ENCODE data around the gene GMDS. TPM values are rescaled to one million over a fixed set of nuclear protein-coding genes. Genes with fewer than 3 reads are reported as not detected.
"Not testable (repeated sequence)": the region's sequence is repeated elsewhere in the genome, so short reads cannot be mapped to it uniquely, and the experiment has no call there.

Gene GMDS
- total RNA-seq, 1 donor from 2014 or later, result 30.1 TPM

DNA sequence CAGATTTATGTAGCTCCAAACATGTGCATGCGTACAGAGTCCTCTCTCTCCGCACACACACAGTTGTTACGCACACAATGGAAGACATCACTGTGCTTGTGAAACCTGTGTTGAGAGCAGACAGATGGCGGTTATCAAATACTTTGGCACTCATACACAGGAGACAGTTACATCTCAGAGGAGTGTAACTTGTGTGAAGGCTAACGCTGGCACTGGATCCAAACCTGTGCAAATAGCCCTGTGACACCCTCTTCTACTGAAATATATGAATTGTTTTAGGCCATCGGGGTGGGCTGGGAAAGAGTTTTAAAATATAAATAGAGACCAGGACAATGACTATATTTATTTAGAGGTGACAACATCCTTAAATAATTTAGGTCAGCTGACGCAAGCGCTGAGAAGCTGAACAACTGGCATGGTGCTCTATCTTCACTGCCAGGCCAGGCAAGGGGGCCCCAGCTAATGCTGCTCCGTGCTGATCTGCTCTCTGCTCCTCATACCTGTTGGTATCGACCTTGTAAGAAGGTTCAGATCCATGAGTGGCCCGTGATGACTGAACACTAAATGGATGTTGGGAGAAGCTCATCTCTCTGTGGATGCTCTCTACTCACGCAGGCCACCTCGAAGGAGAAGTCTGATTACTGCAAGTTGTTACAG lies 566.2 kb downstream of the GMDS start:
- TF ChIP-seq, protein P1, sequence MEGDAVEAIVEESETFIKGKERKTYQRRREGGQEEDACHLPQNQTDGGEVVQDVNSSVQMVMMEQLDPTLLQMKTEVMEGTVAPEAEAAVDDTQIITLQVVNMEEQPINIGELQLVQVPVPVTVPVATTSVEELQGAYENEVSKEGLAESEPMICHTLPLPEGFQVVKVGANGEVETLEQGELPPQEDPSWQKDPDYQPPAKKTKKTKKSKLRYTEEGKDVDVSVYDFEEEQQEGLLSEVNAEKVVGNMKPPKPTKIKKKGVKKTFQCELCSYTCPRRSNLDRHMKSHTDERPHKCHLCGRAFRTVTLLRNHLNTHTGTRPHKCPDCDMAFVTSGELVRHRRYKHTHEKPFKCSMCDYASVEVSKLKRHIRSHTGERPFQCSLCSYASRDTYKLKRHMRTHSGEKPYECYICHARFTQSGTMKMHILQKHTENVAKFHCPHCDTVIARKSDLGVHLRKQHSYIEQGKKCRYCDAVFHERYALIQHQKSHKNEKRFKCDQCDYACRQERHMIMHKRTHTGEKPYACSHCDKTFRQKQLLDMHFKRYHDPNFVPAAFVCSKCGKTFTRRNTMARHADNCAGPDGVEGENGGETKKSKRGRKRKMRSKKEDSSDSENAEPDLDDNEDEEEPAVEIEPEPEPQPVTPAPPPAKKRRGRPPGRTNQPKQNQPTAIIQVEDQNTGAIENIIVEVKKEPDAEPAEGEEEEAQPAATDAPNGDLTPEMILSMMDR (IDR thresholded peaks at IDR 0.05), result no peak
- CTCF ChIA-PET, result no interaction called here

DNA sequence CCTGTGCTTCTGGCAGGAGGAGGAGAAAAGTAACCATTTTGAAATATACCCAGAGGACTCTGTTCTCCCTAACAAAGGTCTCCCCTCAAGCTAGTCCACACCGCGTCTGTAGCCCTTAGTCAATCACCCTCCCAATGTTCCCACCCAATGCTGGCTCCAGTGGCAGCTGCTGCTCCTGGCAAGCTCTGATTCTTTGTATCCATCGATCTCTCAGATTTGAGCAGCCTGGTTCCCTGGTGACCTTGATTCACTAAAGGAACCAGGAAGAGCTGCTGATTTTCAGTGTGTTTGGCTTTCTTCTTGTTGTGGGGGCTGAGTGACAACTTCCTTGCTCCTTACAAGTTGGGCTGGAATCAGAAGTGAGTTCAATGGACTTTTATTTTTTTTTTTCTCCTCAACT lies 567.2 kb downstream of the GMDS start:
- no peaks in the 10 kb centered on the region for H3K36me3 Mint-ChIP-seq (ENCODE audit: low read depth)
- TF ChIP-seq, protein P1 (IDR thresholded peaks at IDR 0.05), result no peak
- no peaks in the 10 kb centered on the region for H3K4me1 Mint-ChIP-seq
- DNase-seq (no peak), ATAC-seq (ENCODE audit: low read depth) (no peak)
- no peak overlapping the region for H3K4me3 Mint-ChIP-seq
- no peaks in the 10 kb centered on the region for H3K9me3 Mint-ChIP-seq
- CTCF ChIA-PET, result no interaction called here
- no peaks in the 10 kb centered on the region for H3K27me3 Mint-ChIP-seq
- H3K27ac Mint-ChIP-seq, result no peak overlapping the region
- intact Hi-C loops (cut with micrococcal nuclease), result no loop called here
- POLR2A ChIA-PET, result no interaction called here

More for the DNA sequence above, 566.2 kb downstream of the GMDS start:
- POLR2A ChIA-PET, result no interaction called here
- Mint-ChIP-seq H3K9me3 (no peaks in the 10 kb centered on the region), H3K36me3 (ENCODE audit: low read depth) (no peaks in the 10 kb centered on the region), H3K4me3 (no peak overlapping the region), H3K27me3 (no peaks in the 10 kb centered on the region), H3K4me1 (no peaks in the 10 kb centered on the region), H3K27ac (no peak overlapping the region)
- intact Hi-C loops (cut with micrococcal nuclease), result no loop called here
- no peak for DNase-seq
- no peak for ATAC-seq (ENCODE audit: low read depth)

DNA sequence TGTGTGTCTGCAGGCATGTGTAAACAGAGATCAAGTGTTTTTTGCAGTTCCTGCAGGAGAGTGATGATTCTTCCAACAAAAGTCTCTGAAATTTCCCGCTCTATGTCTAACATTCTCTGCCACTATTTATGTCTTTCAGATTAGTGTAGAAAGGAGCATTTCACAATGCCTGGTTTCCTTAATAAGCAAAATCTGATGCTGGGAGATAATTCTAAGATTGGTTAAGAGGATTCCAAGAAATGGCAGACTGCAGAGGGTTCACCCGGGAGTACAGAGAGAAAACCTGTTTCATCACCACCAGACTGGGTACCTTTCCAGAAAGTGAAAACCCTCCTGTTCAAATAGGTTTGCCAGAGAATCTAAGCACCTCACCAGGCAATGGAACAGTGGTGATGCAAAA lies 573.0 kb downstream of the GMDS start:
- TF ChIP-seq, protein P1 (IDR thresholded peaks at IDR 0.05), result no peak
- no peak overlapping the region for H3K4me3 Mint-ChIP-seq
- no peaks in the 10 kb centered on the region for H3K27me3 Mint-ChIP-seq
- ChIA-PET POLR2A (no interaction called here), CTCF (no interaction called here)
- intact Hi-C loops (cut with micrococcal nuclease), result no loop called here
- H3K9me3 Mint-ChIP-seq, result no peaks in the 10 kb centered on the region
- ATAC-seq (ENCODE audit: low read depth), result no peak
- H3K27ac Mint-ChIP-seq, result no peak overlapping the region
- H3K36me3 Mint-ChIP-seq (ENCODE audit: low read depth), result no peaks in the 10 kb centered on the region
- no peaks in the 10 kb centered on the region for H3K4me1 Mint-ChIP-seq
- no peak for DNase-seq

DNA sequence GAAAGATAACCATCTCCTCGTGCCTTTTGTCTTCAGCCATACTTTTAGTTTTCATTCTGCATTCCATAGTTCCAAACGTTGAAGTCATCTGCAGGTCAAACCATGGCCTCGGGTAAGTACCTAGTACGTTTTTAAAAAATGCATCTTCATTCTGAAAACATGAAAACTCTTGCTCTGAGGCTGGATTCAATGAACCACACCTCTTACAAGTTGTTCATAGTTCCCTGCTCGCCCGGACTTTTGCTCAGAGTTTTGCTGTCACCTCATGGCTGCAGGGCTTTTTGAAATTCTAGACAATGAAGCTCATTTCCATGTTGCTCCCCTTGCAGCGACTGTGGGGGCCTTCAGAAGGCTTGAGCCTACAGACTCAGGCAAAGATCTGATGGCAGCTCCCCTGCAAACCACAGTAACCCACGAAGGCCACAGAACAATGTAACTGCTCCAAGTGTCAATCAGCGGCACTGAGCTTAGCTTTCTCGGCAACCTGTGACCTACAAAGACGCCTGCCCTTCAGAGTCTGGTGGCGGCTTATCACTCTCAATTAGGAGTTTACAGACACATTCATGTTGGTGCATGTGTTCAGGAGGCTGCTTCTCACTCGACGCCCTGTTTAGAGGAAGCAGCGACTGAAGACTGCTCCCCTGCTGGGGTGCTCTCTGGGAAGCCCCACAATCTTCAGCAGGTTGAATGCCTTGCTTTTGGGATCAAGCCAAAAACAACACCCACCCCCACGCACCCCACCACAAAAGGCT lies 574.5 kb downstream of the GMDS start:
- Mint-ChIP-seq H3K27ac (no peak overlapping the region), H3K4me3 (no peak overlapping the region), H3K4me1 (peaks cover 6% of the 10 kb centered on the region), H3K27me3 (no peaks in the 10 kb centered on the region), H3K36me3 (ENCODE audit: low read depth) (no peaks in the 10 kb centered on the region), H3K9me3 (no peaks in the 10 kb centered on the region)
- CTCF ChIA-PET, result no interaction called here
- TF ChIP-seq, protein P1 (IDR thresholded peaks at IDR 0.05), result no peak
- POLR2A ChIA-PET, result no interaction called here
- DNase-seq, result no peak
- intact Hi-C loops (cut with micrococcal nuclease), result no loop called here
- ATAC-seq (ENCODE audit: low read depth), result no peak

DNA sequence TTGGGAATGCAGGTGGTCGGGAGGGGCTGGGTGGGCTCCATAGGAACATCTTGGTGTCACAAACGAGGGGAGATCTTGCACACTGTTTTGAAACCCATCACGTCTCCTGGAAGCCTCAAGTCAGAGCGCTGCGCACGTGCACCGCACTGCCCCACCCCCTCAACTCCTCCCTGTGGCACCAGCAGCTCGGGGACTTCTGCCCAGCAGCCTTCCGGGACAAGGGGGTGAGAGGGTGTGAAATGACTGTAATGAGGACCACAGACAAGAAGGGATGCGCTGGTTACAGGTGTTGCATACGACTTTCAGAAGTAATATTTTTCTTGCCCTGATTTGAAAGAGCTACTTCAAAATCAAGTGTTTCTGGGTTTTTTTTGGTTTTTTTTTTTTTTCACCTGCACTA lies 575.4 kb downstream of the GMDS start:
- H3K27me3 Mint-ChIP-seq, result no peaks in the 10 kb centered on the region
- intact Hi-C loops (cut with micrococcal nuclease), result loop anchor here (5.0 kb wide), 1 partner anchor 43 kb away; no protein-coding TSS in a partner anchor
- no peak overlapping the region for H3K27ac Mint-ChIP-seq
- H3K36me3 Mint-ChIP-seq (ENCODE audit: low read depth), result no peaks in the 10 kb centered on the region
- POLR2A ChIA-PET, result interaction anchor here (0.6 kb wide), 1 partner anchor 56 kb away, joined by 3 read pairs; no protein-coding TSS in a partner anchor
- TF ChIP-seq, protein P1 (IDR thresholded peaks at IDR 0.05), result no peak
- no peak for DNase-seq
- H3K4me1 Mint-ChIP-seq, result peaks cover 15% of the 10 kb centered on the region
- H3K9me3 Mint-ChIP-seq, result no peaks in the 10 kb centered on the region
- no peak overlapping the region for H3K4me3 Mint-ChIP-seq
- CTCF ChIA-PET, result no interaction called here
- no peak for ATAC-seq (ENCODE audit: low read depth)

DNA sequence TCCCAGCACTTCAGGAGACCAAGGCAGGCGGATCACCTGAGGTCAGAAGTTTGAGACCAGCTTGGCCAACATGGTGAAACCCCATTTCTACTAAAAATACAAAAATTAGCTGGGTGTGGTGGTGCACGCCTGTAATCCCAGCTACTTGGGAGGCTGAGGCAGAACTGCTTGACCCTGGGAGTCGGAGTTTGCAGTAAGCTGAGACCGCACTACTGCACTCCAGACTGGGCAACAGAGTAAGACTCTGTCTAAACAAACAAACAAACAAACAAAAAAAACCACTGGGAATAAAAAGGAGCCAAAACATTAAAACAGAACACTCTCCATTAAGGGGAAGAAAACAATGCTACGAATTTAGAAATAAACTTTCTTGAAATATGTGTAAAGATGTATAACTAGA lies 576.9 kb downstream of the GMDS start:
- CTCF ChIA-PET; DNase-seq; H3K27ac Mint-ChIP-seq; H3K9me3 Mint-ChIP-seq; H3K27me3 Mint-ChIP-seq; H3K4me3 Mint-ChIP-seq; POLR2A ChIA-PET; ATAC-seq (ENCODE audit: low read depth); H3K36me3 Mint-ChIP-seq (ENCODE audit: low read depth): not testable (repeated sequence)
- peaks cover 24% of the 10 kb centered on the region for H3K4me1 Mint-ChIP-seq
- intact Hi-C loops (cut with micrococcal nuclease), result loop anchor here (5.0 kb wide), 1 partner anchor 41 kb away; no protein-coding TSS in a partner anchor
